ENCODE results near the gene CPA2. TPM values are rescaled to one million over a fixed set of nuclear protein-coding genes. Genes with fewer than 3 reads are reported as not detected.

CPA2 gene
- total and polyA plus RNA-seq, 8 donors = 4.1 to 65.8 (median 58.3) TPM; not detected in 1

- no peak overlapping the region for H3K4me3 ChIP-seq
- H3K27ac ChIP-seq = no peak overlapping the region
- no peaks in the 10 kb centered on the region for H3K27me3 ChIP-seq
- H3K9me3 ChIP-seq = no peaks in the 10 kb centered on the region
- TF ChIP-seq POLR2AphosphoS5 (IDR thresholded peaks at IDR 0.05) = no peak
- TF ChIP-seq CTCF (IDR thresholded peaks at IDR 0.05) = no peak
- no peak for TF ChIP-seq POLR2A (IDR thresholded peaks at IDR 0.05)
- TF ChIP-seq EP300 (IDR thresholded peaks at IDR 0.05) = no peak
- H3K4me1 ChIP-seq = no peaks in the 10 kb centered on the region
- no peak for DNase-seq
- intact Hi-C loops (cut with DNase I; ENCODE audit: low total_unique reads) = no loop called here
- H3K36me3 ChIP-seq = no peaks in the 10 kb centered on the region
- 88 to 93% (median 90%) methylated on average over 3 of the region's 3 CpGs for WGBS, 5 donors
These were observed 71.6 kb downstream of the CPA2 start for GRCh38 chr7:130338233-130338632.

Other genes with a start within 250 kb of the CPA2 start
- 10 to 100 TPM in 1 of 5 donors, 1 to 10 TPM in 3, under 1 TPM in 1; 0.29 to 14.1 (median 5.8) TPM for gene ZC3HC1, start 215.5 kb upstream of the CPA2 start, total RNA-seq
- 10 to 100 TPM in 2 of 3 donors, 1 to 10 TPM in 1; 8.6 to 11.9 (median 10.5) TPM for gene ZC3HC1, start 215.5 kb upstream of the CPA2 start, polyA plus RNA-seq
- 10 to 100 TPM; 16.4 to 49.0 (median 29.5) TPM for gene KLHDC10, start 196.3 kb upstream of the CPA2 start, total RNA-seq
- gene KLHDC10, start 196.3 kb upstream of the CPA2 start, polyA plus RNA-seq = 1 to 10 TPM; 5.8 to 9.0 (median 7.9) TPM
- 10 to 100 TPM in 4 of 5 donors, 1 to 10 TPM in 1; 6.1 to 24.6 (median 13.2) TPM for gene TMEM209, start 61.5 kb upstream of the CPA2 start, total RNA-seq
- gene TMEM209, start 61.5 kb upstream of the CPA2 start, polyA plus RNA-seq = 1 to 10 TPM; 3.2 to 5.2 (median 4.3) TPM
- not detected for gene SSMEM1, start 59.0 kb upstream of the CPA2 start, total RNA-seq
- gene SSMEM1, start 59.0 kb upstream of the CPA2 start, polyA plus RNA-seq = not detected
- gene CPA4, start 26.3 kb downstream of the CPA2 start, total RNA-seq = not detected
- gene CPA4, start 26.3 kb downstream of the CPA2 start, polyA plus RNA-seq = under 1 TPM in 2 of 3 donors, not detected in 1; 0.12 to 0.90 TPM
- not detected for gene CPA5, start 78.0 kb downstream of the CPA2 start, total RNA-seq
- under 1 TPM in 1 of 3 donors, not detected in 2; 0.48 TPM for gene CPA5, start 78.0 kb downstream of the CPA2 start, polyA plus RNA-seq
- gene CPA1, start 113.6 kb downstream of the CPA2 start, total RNA-seq = not detected
- gene CPA1, start 113.6 kb downstream of the CPA2 start, polyA plus RNA-seq = 10 to 100 TPM in 1 of 3 donors, 1 to 10 TPM in 2; 1.7 to 17.3 (median 5.5) TPM
- 1 to 10 TPM in 3 of 5 donors, under 1 TPM in 2; 0.58 to 6.2 (median 2.6) TPM for gene CEP41, start 174.2 kb downstream of the CPA2 start, total RNA-seq
- 1 to 10 TPM; 2.2 to 5.2 (median 4.5) TPM for gene CEP41, start 174.2 kb downstream of the CPA2 start, polyA plus RNA-seq
- 10 to 100 TPM in 2 of 5 donors, 1 to 10 TPM in 2, not detected in 1; 3.1 to 88.7 (median 10.6) TPM for gene MEST, start 225.2 kb downstream of the CPA2 start, total RNA-seq
- 1 to 10 TPM; 4.1 to 4.9 (median 4.8) TPM for gene MEST, start 225.2 kb downstream of the CPA2 start, polyA plus RNA-seq